Sigmoid colon (tissue), 7 donors: ENCODE measurements around the gene LRRC45. TPM values are rescaled to one million over a fixed set of nuclear protein-coding genes. Genes with fewer than 3 reads are reported as not detected.

ENCODE experiments used
- DNase-seq: peaks from one replicate; pipeline ENCODE4 v3.0.0-alpha.2; 2019
- H3K27ac ChIP-seq, 4 donors: fragments of 200-600 bp; sonication (generic); one replicate each; pipeline ENCODE4 v1.5.1; 2016 to 2019; ENCODE audit warnings: mild to moderate bottlenecking in 1 of 4
- H3K27me3 ChIP-seq, 3 donors: fragments of 200-600 bp; sonication (generic); one replicate each; pipeline ENCODE4 v1.5.1; 2019; ENCODE audit warnings: mild to moderate bottlenecking in 1 of 3
- H3K36me3 ChIP-seq, 4 donors: fragments of 200-600 bp; sonication (generic); one replicate each; pipeline ENCODE4 v1.5.1; 2016 to 2019
- H3K4me1 ChIP-seq, 4 donors: fragments of 200-600 bp; sonication (generic); one replicate each; pipeline ENCODE4 v1.5.1; 2017 to 2019
- H3K4me3 ChIP-seq, 4 donors: fragments of 200-600 bp; sonication (generic); one replicate each; pipeline ENCODE4 v1.5.1; 2017 to 2019; ENCODE audit warnings: mild to moderate bottlenecking in 2 of 4, moderate library complexity in 1 of 4
- H3K9me3 ChIP-seq, 4 donors: fragments of 200-600 bp in 3 of 4; sonication (generic) in 3 of 4; one replicate each; pipeline versions ENCODE4 v1.5.1 to v1.6.1; 2013 to 2019
- EP300 ChIP-seq, 4 donors: sonication (generic); formaldehyde crosslinking; IDR thresholded peaks; one replicate each; pipeline ENCODE4 v1.6.1; 2017; ENCODE audit warnings: antibody characterized with exemption in 4 of 4
- POLR2A ChIP-seq, 2 donors: fragments of 450-650 bp; IDR thresholded peaks; one replicate each; pipeline ENCODE4 v1.6.1; 2016; ENCODE audit warnings: antibody characterized with exemption in 2 of 2, mild to moderate bottlenecking in 2 of 2, moderate library complexity in 2 of 2
- POLR2AphosphoS5 ChIP-seq, 4 donors: sonication (generic); formaldehyde crosslinking; IDR thresholded peaks; one replicate each; pipeline ENCODE4 v1.6.1; 2017; ENCODE audit warnings: antibody characterized with exemption in 4 of 4
- WGBS, 2 donors: extraction: QIAGEN DNeasy Blood & Tissue Kit; methylation state at CpG; one replicate each; pipeline ENCODE4 v1.1.7; 2013; 5-methylcytosine and 5-hydroxymethylcytosine counted together
- intact Hi-C: fragments of 100-400 bp; cut with DNase I; formaldehyde crosslinking; loops from one replicate; pipeline ENCODE4 v1.15.1; 2023
- polyA plus RNA-seq, 3 donors: library from polyadenylated mRNA; stranded (reverse); fragments of 200-250 nt; gene quantifications; one replicate each; pipeline ENCODE4 v1.2.3, GENCODE V29; 2013
- total RNA-seq, 4 donors: library from RNA; depleted of rRNA; stranded (reverse); fragments of >200 nt; gene quantifications; one replicate each; pipeline ENCODE4 v1.1.0, GENCODE V29; 2016
- TF ChIP-seq, protein P1 (sequence below), 4 experiments: fragments of 450-650 bp in 3 of 4; fragments of 200-600 bp in 1 of 4; IDR thresholded peaks; one replicate each; pipeline ENCODE4 v1.5.1; 2016 to 2019; ENCODE audit warnings: antibody characterized with exemption in 4 of 4, mild to moderate bottlenecking in 3 of 4, moderate library complexity in 2 of 4
- donor health status: healthy with polysubstance abuse.
- donor health status: Bipolar disorder and iron deficiency.
- donor health status: healthy.

LRRC45 gene
- total and polyA plus RNA-seq, 7 donors: 5.3 to 28.6 (median 6.7) TPM

DNA sequence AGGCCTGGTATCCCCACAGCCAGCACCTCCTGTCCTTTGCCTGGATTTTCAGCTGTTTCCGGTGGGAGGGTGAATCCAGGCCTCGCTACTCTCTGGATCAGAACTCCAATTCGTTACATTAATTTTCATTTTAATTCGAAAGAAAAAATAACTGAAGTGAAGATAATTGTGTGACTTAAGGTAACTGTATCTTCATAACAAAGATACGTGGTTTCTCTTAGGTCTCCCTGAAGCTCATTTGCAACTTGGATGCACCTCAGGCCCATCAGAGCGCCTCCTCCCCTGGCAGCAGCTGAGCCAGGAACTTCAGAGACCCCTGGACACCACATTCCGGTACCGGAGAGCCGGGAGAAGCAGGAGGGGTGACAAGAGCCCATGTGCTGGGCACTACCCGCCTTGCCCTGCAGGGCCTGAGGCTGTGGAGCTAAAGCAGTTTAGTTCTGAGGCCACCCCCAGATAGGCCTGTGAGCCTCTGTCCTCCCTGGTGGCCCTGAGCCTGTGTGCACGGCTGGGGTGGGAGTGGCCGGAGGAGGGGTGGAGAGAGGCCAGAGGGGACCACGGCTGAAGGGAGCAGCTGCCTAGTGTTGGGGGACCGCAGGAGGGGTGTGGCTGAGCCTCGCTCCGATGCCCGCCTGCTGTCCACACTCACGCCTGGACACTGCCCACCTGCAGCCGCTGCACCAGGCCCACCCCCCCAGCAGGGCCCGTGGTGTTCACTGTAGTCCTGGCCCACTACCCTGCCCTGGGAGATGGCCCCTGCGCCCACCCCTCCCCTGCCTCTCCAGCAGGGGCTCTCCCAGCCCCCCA is 53.9 kb downstream of the LRRC45 start:
- H3K4me3 ChIP-seq: no peak overlapping the region
- intact Hi-C loops: no loop called here
- no peaks in the 10 kb centered on the region for H3K9me3 ChIP-seq
- no peaks in the 10 kb centered on the region for H3K4me1 ChIP-seq
- H3K27me3 ChIP-seq: no peaks in the 10 kb centered on the region
- no peak for DNase-seq
- no peak overlapping the region for H3K27ac ChIP-seq
- TF ChIP-seq, protein P1, sequence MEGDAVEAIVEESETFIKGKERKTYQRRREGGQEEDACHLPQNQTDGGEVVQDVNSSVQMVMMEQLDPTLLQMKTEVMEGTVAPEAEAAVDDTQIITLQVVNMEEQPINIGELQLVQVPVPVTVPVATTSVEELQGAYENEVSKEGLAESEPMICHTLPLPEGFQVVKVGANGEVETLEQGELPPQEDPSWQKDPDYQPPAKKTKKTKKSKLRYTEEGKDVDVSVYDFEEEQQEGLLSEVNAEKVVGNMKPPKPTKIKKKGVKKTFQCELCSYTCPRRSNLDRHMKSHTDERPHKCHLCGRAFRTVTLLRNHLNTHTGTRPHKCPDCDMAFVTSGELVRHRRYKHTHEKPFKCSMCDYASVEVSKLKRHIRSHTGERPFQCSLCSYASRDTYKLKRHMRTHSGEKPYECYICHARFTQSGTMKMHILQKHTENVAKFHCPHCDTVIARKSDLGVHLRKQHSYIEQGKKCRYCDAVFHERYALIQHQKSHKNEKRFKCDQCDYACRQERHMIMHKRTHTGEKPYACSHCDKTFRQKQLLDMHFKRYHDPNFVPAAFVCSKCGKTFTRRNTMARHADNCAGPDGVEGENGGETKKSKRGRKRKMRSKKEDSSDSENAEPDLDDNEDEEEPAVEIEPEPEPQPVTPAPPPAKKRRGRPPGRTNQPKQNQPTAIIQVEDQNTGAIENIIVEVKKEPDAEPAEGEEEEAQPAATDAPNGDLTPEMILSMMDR (IDR thresholded peaks at IDR 0.05): no peak
- TF ChIP-seq POLR2A (IDR thresholded peaks at IDR 0.05) (no peak), EP300 (IDR thresholded peaks at IDR 0.05) (no peak)
- 85% methylated on average over 21 of the region's 21 CpGs for WGBS, 2 donors
- peaks cover 18 to 38% (median 27%) of the 10 kb centered on the region in 4 donors for H3K36me3 ChIP-seq

DNA sequence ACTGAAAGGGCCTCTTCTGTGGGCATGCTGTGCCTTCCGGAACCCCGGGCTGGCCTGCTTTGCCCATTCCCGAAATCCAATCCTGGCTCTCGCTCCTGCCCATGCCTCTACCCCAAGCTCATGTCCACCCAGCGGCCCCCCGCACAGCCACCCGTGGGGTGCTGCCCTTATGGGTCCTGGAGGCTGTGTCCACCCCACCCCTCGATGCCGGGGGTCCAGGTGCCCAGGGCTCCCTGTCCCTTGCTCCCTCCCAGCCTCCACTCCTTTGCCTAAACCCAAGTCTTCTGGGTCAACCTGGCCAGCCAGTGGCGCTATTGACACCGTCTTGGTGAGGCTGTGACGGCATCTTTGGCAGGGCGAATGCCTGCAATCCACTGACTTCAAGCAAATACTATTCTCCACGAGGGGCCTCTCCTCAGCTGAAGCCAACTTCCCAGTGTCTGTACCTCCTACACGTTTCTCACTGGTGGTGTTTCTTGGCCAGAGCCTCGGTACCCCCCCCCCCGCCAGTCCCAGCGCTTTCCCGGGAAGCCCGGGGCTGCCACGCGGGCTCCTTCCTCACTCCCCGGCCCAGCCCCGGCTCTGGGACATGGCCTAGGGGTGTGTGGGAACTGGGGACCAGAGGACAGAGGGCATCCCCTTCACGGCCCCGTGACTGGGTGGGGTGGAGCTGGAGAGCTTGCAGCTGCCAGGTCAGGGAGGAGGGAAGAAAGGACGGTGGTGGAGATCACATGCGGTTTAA is 54.7 kb downstream of the LRRC45 start:
- WGBS, 2 donors: 73 to 81% methylated on average over 28 of the region's 28 CpGs
- no peak for DNase-seq
- Histone ChIP-seq H3K36me3 (peaks cover 23 to 46% (median 34%) of the 10 kb centered on the region in 4 donors), H3K27ac (no peak overlapping the region), H3K9me3 (no peaks in the 10 kb centered on the region), H3K4me3 (no peak overlapping the region), H3K4me1 (no peaks in the 10 kb centered on the region), H3K27me3 (no peaks in the 10 kb centered on the region)
- intact Hi-C loops: no loop called here
- no peak for TF ChIP-seq EP300 (IDR thresholded peaks at IDR 0.05)
- TF ChIP-seq, protein P1 (IDR thresholded peaks at IDR 0.05): no peak
- TF ChIP-seq POLR2AphosphoS5 (IDR thresholded peaks at IDR 0.05): no peak
- TF ChIP-seq POLR2A (IDR thresholded peaks at IDR 0.05): no peak

DNA sequence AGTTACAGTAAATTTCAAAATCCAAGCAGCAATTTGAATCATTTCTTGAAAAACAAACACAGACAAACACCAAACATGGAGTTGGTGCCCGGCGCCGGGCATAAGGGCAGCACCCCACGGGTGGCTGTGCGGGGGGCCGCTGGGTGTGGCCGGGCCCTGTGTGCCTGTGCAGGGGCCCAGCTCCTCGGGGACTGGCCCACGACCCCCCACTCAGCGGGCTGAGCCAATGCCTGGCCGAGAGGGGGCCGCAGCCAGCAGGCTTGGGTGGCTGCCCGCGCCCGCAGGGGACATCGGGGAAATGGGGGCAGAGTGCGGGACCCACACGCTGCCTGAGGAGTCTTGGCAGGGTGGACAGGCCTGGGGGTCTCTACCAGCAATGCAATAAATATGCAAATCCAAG is 55.3 kb downstream of the LRRC45 start:
- H3K27ac ChIP-seq: no peak overlapping the region
- intact Hi-C loops: no loop called here
- H3K36me3 ChIP-seq: peaks cover 29 to 52% (median 40%) of the 10 kb centered on the region in 4 donors
- WGBS, 2 donors: 93 to 95% methylated on average over 18 of the region's 18 CpGs
- no peaks in the 10 kb centered on the region for H3K27me3 ChIP-seq
- H3K4me1 ChIP-seq: no peaks in the 10 kb centered on the region
- DNase-seq: no peak
- TF ChIP-seq, protein P1 (IDR thresholded peaks at IDR 0.05): no peak
- TF ChIP-seq POLR2AphosphoS5 (IDR thresholded peaks at IDR 0.05) (no peak), EP300 (IDR thresholded peaks at IDR 0.05) (no peak)
- H3K4me3 ChIP-seq: no peak overlapping the region
- no peaks in the 10 kb centered on the region for H3K9me3 ChIP-seq

DNA sequence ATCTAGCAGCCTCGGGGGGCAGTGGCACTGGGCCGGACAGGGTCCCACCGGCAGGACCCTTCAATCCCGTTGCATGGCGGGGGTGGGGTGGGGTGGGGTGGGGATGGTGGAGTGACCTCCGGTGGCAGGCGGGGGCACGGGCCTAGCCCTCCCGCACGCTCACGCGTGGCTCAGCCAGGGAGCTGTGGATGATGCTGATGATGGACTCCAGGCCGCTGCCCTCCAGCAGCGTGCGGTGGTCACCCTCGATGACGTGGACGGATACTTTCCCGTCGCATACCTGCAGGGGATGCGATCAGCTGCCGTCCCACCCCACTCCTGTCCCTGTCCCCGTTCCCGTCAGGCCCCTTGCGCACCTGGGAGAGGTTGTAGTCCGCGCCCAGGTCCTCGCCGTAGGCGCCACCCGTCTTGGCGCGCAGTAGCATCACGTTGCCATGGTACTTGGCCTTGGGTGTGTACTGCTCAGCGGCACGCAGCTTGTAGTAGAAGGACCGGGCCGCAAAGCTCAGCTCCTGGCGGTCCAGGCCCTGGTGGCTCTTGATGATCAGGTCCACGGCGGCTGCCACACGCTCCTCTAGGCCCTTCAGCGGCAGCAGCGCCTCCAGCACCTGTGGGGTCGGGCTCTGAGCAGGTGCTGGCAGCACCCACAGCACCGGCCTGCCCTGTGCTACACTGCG is 56.0 kb downstream of the LRRC45 start:
- 92 to 96% methylated on average over 47 of the region's 47 CpGs for WGBS, 2 donors
- no peaks in the 10 kb centered on the region for H3K27me3 ChIP-seq
- H3K27ac ChIP-seq: no peak overlapping the region
- H3K4me3 ChIP-seq: no peak overlapping the region
- TF ChIP-seq POLR2A (IDR thresholded peaks at IDR 0.05): no peak
- TF ChIP-seq POLR2AphosphoS5 (IDR thresholded peaks at IDR 0.05): no peak
- TF ChIP-seq, protein P1 (IDR thresholded peaks at IDR 0.05): no peak
- no peak for TF ChIP-seq EP300 (IDR thresholded peaks at IDR 0.05)
- peaks cover 36 to 59% (median 47%) of the 10 kb centered on the region in 4 donors for H3K36me3 ChIP-seq
- no peaks in the 10 kb centered on the region for H3K9me3 ChIP-seq
- H3K4me1 ChIP-seq: no peaks in the 10 kb centered on the region
- no peak for DNase-seq
- intact Hi-C loops: no loop called here
